Measurements from ENCODE around the gene SPSB4.
"Not testable (repeated sequence)": the region's sequence is repeated elsewhere in the genome, so short reads cannot be mapped to it uniquely, and the experiment has no call there.

SPSB4 gene
- 0 reads per million in 3 donors for total RNA-seq

DNA sequence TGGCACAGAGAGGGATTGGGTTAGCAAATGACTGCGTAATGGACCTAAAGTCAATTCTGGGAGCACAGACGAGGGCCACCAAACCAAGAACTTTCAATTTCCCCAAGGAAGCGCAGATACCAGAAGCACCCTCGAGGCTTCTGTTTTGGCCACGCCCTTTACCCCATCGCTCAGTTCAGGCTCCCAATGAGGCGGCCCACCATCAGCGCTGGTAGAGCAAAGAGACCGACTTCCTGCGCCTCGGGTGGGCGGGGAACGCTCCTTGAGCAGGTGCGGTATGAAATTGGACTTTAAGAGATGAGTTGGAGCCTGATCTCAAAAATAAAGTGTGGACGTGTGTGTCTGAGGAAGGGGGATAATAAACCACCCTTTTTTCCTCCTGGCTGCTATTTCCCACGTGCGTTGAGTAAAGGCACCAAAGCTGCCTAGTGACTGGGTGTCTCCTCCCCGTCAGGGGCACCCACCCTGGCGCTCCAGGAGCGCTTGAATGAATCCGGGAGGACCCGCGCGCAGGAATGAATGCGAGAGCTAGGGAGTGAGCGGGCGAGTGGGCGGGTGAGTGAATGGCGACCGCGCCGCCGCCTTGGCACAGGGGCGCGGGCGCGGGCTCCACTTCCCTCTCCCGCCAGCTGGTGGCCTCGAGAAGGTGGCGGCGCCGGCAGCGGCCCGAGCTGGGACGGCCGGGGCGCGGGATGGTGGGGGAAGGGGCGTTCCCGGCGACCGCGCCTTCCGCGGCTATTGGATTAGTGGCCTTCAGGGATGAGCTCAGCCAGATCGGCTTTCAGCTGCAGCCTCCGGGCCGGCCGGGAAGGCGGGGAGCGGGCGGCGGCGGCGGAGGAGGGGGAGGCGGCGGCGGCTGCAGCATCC is at the start of gene SPSB4:
SPSB4 (plus strand) TSS at position 772 of the 867 bp plus-strand sequence. CDS start 14,758 bp downstream, outside the sequence.
- no peak for DNase-seq
- Histone ChIP-seq H3K27ac (ENCODE audit: insufficient read depth, low read length, poor library complexity, severe bottlenecking) (no peak within 1 kb of the TSS), H3K4me1 (ENCODE audit: control insufficient read depth, insufficient read depth, low read length, poor library complexity, severe bottlenecking) (peaks cover 7% of the 10 kb centered on the region), H3K9me3 (ENCODE audit: control insufficient read depth, low read length) (no peaks in the 10 kb centered on the region), H3K4me3 (ENCODE audit: insufficient read depth, low read depth, low read length, poor library complexity, severe bottlenecking) (no peak within 1 kb of the TSS), H3K36me3 (ENCODE audit: control insufficient read depth, insufficient read depth, low read length) (no peaks in the 10 kb centered on the region), H3K27me3 (replicated peaks; ENCODE audit: control insufficient read depth, insufficient read depth, low read length, poor library complexity, severe bottlenecking) (peaks cover 15% of the 10 kb centered on the region)

DNA sequence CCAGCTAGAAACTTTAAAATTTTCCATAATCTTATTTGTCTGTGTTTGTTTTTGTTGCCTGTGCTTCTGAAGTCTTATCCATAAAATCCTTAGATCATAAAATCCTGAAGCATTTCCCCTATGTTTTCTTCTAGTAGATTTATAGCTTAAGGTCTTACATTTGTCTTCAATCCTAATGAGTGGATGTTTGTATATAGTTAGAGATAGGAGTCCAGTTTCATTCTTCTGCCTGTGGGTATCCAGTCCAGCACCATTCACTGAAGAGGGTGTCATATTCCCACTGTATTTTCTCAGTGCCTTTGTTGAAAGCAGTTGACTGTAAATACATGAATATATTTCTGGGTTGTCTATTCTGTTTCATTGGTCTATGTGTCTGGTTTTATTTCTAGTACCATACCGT is 44.8 kb upstream of the SPSB4 start:
- no peak for DNase-seq
- H3K4me3 ChIP-seq (ENCODE audit: insufficient read depth, low read depth, low read length, poor library complexity, severe bottlenecking): no peak overlapping the region
- no peaks in the 10 kb centered on the region for H3K9me3 ChIP-seq (ENCODE audit: control insufficient read depth, low read length)
- no peaks in the 10 kb centered on the region for H3K36me3 ChIP-seq (ENCODE audit: control insufficient read depth, insufficient read depth, low read length)
- no peaks in the 10 kb centered on the region for H3K27me3 ChIP-seq (replicated peaks; ENCODE audit: control insufficient read depth, insufficient read depth, low read length, poor library complexity, severe bottlenecking)
- H3K27ac ChIP-seq (ENCODE audit: insufficient read depth, low read length, poor library complexity, severe bottlenecking): no peak overlapping the region
- no peaks in the 10 kb centered on the region for H3K4me1 ChIP-seq (ENCODE audit: control insufficient read depth, insufficient read depth, low read length, poor library complexity, severe bottlenecking)

DNA sequence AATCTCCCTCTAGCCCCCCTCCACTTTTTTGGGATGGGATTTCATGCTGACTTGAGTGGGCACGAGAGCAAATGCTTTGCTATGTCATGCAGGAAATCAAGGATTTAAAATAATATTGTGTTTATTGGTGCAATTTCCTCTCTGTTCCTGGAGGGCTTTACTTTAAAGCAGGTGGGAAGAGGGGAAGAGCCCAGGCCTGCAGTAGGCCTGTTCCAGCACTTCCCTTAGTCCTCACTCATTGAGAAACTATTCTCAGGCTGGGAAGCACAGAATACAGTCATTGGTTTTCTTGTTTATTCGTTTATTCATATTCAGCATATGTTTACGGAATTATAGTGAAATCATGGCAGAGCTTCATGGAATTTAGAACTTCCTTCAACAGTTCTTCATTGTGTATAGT is 41.7 kb upstream of the SPSB4 start:
- Histone ChIP-seq H3K4me1 (ENCODE audit: control insufficient read depth, insufficient read depth, low read length, poor library complexity, severe bottlenecking) (no peaks in the 10 kb centered on the region), H3K27me3 (replicated peaks; ENCODE audit: control insufficient read depth, insufficient read depth, low read length, poor library complexity, severe bottlenecking) (no peaks in the 10 kb centered on the region), H3K9me3 (ENCODE audit: control insufficient read depth, low read length) (no peaks in the 10 kb centered on the region), H3K4me3 (ENCODE audit: insufficient read depth, low read depth, low read length, poor library complexity, severe bottlenecking) (no peak overlapping the region), H3K27ac (ENCODE audit: insufficient read depth, low read length, poor library complexity, severe bottlenecking) (no peak overlapping the region), H3K36me3 (ENCODE audit: control insufficient read depth, insufficient read depth, low read length) (no peaks in the 10 kb centered on the region)
- DNase-seq: no peak

DNA sequence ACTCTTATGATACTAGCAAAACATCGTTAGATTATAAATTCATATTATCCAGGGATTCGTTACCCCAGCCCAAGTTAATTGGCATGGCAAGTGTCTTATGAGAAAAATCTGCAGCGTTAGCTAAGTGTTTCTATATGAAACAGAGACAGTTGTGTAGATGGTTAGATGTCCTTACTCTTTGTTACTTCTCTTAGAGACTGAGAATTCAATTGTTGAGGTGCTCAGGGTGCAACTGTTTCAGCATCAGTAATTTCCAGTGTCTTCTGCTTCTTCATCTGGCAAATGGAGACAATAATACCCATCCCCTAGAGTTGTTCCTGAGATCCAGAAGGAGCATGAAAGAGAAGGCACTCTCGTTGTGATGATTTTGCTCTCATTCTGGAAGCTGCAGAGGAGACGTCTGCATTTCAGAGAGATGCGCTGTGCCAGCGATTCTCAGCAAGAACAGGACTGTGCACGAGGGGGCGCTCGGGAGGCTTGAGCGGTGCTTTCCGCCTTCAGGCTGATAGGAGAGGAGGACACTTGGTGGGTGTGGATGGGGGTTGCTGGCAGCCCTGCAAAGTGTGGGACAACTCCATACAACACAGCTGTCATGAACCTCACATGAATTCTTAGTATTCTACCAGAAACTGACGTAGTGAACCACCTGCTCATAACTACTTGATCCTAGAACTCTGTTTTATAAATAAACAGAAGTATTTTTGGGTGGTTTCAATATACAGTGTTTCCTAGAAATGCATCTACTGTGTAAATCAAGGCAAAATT is 39.7 kb upstream of the SPSB4 start:
- no peaks in the 10 kb centered on the region for H3K27me3 ChIP-seq (replicated peaks; ENCODE audit: control insufficient read depth, insufficient read depth, low read length, poor library complexity, severe bottlenecking)
- H3K4me3 ChIP-seq (ENCODE audit: insufficient read depth, low read depth, low read length, poor library complexity, severe bottlenecking): no peak overlapping the region
- DNase-seq: peak; percentile 14 to 43 (median 33)
- no peak overlapping the region for H3K27ac ChIP-seq (ENCODE audit: insufficient read depth, low read length, poor library complexity, severe bottlenecking)
- H3K9me3 ChIP-seq (ENCODE audit: control insufficient read depth, low read length): no peaks in the 10 kb centered on the region
- H3K4me1 ChIP-seq (ENCODE audit: control insufficient read depth, insufficient read depth, low read length, poor library complexity, severe bottlenecking): no peaks in the 10 kb centered on the region
- H3K36me3 ChIP-seq (ENCODE audit: control insufficient read depth, insufficient read depth, low read length): no peaks in the 10 kb centered on the region

DNA sequence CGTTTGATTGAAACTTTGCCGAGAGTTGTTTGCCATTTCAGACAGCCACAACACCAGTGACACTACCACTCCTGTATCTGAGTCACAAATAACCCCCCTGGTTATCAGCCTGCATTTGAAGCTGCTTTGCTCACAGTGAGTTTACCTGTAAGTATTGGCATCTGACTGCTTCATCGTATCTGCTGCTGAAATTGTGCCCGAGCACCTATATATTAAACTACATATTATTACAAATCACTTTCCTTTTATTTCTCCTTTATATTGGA is 39.2 kb upstream of the SPSB4 start:
- DNase-seq: no peak
- Histone ChIP-seq H3K9me3 (ENCODE audit: control insufficient read depth, low read length) (no peaks in the 10 kb centered on the region), H3K4me3 (ENCODE audit: insufficient read depth, low read depth, low read length, poor library complexity, severe bottlenecking) (no peak overlapping the region), H3K36me3 (ENCODE audit: control insufficient read depth, insufficient read depth, low read length) (no peaks in the 10 kb centered on the region), H3K27ac (ENCODE audit: insufficient read depth, low read length, poor library complexity, severe bottlenecking) (no peak overlapping the region), H3K27me3 (replicated peaks; ENCODE audit: control insufficient read depth, insufficient read depth, low read length, poor library complexity, severe bottlenecking) (no peaks in the 10 kb centered on the region), H3K4me1 (ENCODE audit: control insufficient read depth, insufficient read depth, low read length, poor library complexity, severe bottlenecking) (no peaks in the 10 kb centered on the region)

DNA sequence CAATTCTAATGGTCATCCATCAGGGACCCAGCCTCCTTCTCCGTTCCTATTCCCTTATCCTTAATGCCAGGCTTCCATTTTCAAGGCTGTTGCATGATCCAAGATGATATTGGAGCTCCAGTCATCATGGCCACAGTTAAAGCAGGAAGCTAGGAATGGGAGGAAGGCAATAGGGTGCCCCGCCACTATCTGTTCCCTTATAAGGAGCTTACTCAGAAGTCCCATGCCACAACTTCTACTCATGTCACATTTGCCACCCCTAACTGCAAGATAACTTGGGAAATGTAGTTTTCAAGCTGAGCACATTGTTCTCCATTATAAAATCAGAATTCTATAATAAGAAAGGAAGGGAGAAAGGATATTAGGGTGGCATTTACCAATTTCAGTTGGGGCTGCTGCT is 38.6 kb upstream of the SPSB4 start:
- Histone ChIP-seq H3K4me3 (ENCODE audit: insufficient read depth, low read depth, low read length, poor library complexity, severe bottlenecking) (no peak overlapping the region), H3K9me3 (ENCODE audit: control insufficient read depth, low read length) (no peaks in the 10 kb centered on the region), H3K4me1 (ENCODE audit: control insufficient read depth, insufficient read depth, low read length, poor library complexity, severe bottlenecking) (no peaks in the 10 kb centered on the region), H3K27ac (ENCODE audit: insufficient read depth, low read length, poor library complexity, severe bottlenecking) (no peak overlapping the region), H3K36me3 (ENCODE audit: control insufficient read depth, insufficient read depth, low read length) (no peaks in the 10 kb centered on the region), H3K27me3 (replicated peaks; ENCODE audit: control insufficient read depth, insufficient read depth, low read length, poor library complexity, severe bottlenecking) (no peaks in the 10 kb centered on the region)
- no peak for DNase-seq

DNA sequence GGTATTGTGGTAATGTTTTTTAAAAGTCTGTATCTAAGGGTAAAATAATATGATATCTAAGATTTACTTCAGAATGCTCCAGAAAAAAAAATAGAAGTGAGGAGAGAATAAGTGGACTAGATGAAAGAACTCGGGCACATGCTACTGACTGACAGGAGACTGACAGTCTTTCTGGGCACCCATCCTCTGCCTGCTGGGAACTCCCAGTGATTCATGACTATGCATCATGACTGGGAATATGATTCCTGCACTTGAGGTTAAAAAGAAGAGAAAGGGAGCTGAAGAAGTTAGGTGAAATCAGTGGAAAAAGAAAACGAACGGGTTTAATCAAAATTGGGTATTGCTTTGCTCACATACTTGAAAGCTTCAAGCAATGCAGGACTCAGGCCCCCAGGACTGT is 35.7 kb upstream of the SPSB4 start:
- Histone ChIP-seq H3K27ac (ENCODE audit: insufficient read depth, low read length, poor library complexity, severe bottlenecking) (no peak overlapping the region), H3K4me1 (ENCODE audit: control insufficient read depth, insufficient read depth, low read length, poor library complexity, severe bottlenecking) (no peaks in the 10 kb centered on the region), H3K9me3 (ENCODE audit: control insufficient read depth, low read length) (no peaks in the 10 kb centered on the region), H3K36me3 (ENCODE audit: control insufficient read depth, insufficient read depth, low read length) (no peaks in the 10 kb centered on the region), H3K27me3 (replicated peaks; ENCODE audit: control insufficient read depth, insufficient read depth, low read length, poor library complexity, severe bottlenecking) (no peaks in the 10 kb centered on the region), H3K4me3 (ENCODE audit: insufficient read depth, low read depth, low read length, poor library complexity, severe bottlenecking) (no peak overlapping the region)
- DNase-seq: no peak

DNA sequence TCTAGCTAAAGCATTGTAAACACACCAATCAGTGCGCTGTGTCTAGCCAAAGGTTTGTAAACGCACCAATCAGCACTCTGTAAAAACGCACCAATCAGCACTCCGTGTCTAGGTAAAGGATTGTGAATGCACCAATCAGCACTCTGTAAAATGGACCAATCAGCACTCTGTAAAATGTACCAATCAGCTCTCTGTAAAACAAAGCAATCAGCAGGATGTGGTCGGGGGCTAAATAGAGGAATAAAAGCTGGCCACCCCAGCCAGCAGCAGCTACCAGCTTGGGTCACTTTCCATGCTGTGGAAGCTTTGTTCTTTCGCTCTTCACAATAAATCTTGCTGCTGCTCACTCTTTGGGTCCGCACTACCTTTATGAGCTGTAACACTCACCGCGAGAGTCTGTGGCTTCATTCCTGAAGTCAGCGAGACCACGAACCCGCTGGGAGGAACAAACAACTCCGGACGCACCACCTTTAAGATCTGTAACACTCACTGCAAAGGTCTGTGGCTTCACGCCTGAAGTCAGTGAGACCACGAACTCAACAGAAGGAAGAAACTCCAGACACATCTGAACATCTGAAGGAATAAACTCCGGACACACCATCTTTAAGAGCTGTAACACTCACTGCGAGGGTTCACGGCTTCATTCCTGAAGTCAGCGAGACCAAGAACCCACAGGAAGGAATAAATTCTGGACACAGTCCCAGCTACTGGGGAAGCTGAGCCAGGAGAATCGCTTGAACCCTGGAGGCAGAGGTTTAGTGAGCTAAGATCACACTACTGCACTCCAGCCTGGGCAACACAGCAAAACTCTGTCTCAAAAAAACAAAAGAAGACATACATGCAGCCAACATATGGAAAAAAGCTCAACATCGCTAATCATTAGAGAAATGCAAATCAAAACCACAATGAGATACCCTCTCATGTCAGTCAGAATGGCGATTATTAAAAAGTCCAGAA is 33.5 kb upstream of the SPSB4 start:
- H3K9me3 ChIP-seq (ENCODE audit: control insufficient read depth, low read length); H3K4me3 ChIP-seq (ENCODE audit: insufficient read depth, low read depth, low read length, poor library complexity, severe bottlenecking); H3K36me3 ChIP-seq (ENCODE audit: control insufficient read depth, insufficient read depth, low read length); H3K4me1 ChIP-seq (ENCODE audit: control insufficient read depth, insufficient read depth, low read length, poor library complexity, severe bottlenecking); H3K27me3 ChIP-seq (replicated peaks; ENCODE audit: control insufficient read depth, insufficient read depth, low read length, poor library complexity, severe bottlenecking); DNase-seq; H3K27ac ChIP-seq (ENCODE audit: insufficient read depth, low read length, poor library complexity, severe bottlenecking): not testable (repeated sequence)

DNA sequence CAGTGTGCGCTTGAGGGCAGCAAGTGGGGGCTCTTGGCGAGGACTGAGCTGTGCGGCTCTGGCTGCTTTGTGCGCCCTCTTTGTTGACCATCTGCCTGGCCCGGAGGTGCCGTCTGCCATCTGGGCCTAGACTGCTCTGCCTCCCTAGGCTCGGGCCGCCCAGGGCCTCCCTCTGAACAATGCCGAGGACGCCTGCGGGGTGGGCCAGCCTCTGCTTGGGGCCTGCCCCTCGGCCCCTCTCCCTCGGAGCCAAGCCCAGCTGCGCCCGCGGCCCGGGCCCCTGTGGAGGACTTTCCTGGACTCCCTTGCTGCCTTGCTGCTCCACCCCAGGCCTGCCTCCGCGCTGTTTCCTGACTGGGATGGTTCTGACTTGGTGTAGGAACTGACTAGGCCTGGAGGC is 31.9 kb upstream of the SPSB4 start:
- H3K27me3 ChIP-seq (replicated peaks; ENCODE audit: control insufficient read depth, insufficient read depth, low read length, poor library complexity, severe bottlenecking): no peaks in the 10 kb centered on the region
- no peaks in the 10 kb centered on the region for H3K4me1 ChIP-seq (ENCODE audit: control insufficient read depth, insufficient read depth, low read length, poor library complexity, severe bottlenecking)
- no peak overlapping the region for H3K4me3 ChIP-seq (ENCODE audit: insufficient read depth, low read depth, low read length, poor library complexity, severe bottlenecking)
- H3K9me3 ChIP-seq (ENCODE audit: control insufficient read depth, low read length): no peaks in the 10 kb centered on the region
- H3K27ac ChIP-seq (ENCODE audit: insufficient read depth, low read length, poor library complexity, severe bottlenecking): no peak overlapping the region
- no peak for DNase-seq
- H3K36me3 ChIP-seq (ENCODE audit: control insufficient read depth, insufficient read depth, low read length): no peaks in the 10 kb centered on the region
